CD4-positive, alpha-beta T cell treated with Interleukin-17A for 4 hours (primary cell): ENCODE measurements around the gene KLHDC3.
"Not testable (repeated sequence)": the region's sequence is repeated elsewhere in the genome, so short reads cannot be mapped to it uniquely, and the experiment has no call there.

Source experiments
- DNase-seq: peaks from one replicate; pipeline ENCODE4 v3.0.0-alpha.2; 2020; ENCODE audit warnings: mixed read lengths

Gene KLHDC3

DNA sequence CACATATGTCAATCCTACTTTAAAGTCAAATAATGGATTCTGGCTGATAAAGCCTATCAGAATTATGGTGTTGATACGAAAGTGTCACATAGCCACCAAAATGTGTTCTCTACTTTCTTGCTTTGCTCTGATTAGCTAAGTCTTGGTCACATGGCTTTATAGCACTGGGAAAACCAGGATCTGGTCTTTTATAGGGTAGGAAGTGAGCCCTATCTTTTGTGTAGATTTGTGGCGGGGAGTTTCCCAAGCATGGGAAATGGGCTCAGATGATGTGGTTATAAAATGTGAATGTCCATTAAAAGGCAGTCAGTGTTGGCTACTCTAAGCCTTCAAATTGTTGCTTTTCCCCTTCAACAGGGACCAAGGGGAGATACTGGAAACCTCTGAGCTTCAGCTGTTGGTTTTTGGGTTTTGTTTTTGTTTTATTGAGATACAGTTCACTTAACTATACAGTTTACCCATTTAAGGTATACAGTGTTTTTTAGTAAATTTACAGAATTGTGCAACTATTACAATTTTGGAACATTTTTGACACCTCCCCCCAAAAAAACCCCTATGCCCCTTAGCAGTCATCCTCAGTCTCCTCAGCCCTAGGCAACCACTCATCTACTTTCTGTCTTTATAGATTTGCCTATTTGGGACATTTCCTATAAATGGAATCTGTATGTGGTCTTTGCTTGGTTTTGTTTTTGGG, 19.6 kb downstream of the KLHDC3 start:
- DNase-seq, result no peak

DNA sequence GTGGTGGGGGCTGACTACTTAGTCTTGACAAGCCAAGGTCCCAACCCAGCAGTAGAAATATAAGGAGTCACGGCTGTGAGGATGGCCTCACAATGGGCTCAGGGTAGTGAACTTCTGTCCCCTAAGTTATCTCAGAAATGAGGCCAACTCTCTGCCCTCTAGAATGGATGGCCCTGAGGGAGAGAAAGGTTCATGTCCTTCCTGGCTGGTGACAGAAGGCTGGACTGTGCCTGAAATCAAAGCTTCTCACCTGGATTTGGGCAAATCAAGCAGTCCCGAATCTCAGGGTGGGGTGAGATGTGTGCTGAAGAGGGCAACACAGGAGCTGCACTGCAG, 20.1 kb downstream of the KLHDC3 start:
- DNase-seq, result no peak

DNA sequence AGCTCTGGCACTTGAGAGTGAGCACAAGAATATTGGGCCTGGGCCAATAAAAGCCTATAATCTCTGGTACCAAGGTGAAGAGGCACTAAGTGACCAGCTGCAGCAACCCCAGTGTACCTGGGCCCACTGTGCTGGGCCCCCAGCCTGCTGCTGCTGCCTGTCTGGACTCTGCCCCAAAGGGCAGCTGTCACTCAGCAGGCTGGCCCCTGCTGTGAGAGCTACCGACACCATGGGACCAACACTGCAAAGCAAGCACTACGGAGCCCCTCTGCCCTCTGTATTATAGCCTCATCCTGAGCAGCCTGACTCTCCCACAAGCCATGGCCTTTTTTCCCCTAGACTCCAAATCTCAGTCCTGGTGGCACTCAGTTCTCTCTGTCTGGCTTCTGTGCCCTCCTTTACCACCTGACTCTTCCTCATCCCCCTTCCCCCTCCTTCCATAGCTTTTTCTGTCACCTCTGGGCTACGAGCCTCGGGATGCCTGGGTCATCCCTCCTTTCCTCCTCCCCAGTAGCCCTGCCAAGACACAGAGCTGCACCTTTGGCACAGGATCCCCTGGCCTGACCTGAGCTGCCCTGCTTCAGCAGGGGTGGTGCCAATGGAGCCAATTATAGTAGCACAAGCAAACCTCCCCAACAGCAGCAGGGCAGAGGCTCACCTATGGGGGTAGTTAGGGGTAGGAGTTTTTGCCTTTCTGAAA, 21.6 kb downstream of the KLHDC3 start:
- no peak for DNase-seq

DNA sequence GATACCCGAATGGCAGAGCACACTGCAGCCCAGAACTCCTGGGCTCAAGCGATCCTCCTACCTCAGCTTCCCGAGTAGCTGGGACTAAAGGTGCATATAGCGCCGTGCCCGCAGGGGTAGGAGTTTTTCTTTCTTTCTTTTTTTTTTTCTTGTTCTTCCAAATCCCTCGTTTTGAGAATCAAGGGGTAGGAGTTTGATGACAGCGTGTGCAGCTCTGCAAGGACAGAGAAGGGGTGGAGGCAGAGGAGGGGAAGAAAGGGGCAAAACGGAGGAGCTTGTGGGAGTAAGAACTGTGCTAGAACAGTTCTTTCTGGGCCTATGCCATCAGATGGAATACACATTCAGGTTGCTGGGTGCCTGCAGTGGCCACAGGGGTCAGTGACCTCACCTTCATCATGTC, 22.7 kb downstream of the KLHDC3 start:
- DNase-seq, result no peak

DNA sequence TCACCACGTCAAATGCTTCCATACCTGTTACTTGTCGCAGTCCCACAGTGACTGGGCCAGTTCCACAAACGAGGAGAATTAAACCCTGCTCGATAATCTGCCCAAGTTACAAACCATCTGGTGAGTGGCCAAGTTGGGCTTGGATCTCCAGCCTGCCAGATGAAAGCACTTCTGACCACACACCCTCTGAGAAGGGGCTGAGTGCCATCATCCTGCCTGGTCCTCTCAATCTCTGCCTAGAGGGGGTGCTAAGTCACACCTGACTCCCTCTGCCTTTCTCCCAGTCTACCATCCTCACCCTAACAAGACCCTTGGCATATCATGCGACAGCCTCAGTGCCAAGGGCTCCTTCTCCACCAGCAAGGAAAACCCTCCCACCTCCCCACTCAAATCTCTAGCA, 23.1 kb downstream of the KLHDC3 start:
- no peak for DNase-seq

DNA sequence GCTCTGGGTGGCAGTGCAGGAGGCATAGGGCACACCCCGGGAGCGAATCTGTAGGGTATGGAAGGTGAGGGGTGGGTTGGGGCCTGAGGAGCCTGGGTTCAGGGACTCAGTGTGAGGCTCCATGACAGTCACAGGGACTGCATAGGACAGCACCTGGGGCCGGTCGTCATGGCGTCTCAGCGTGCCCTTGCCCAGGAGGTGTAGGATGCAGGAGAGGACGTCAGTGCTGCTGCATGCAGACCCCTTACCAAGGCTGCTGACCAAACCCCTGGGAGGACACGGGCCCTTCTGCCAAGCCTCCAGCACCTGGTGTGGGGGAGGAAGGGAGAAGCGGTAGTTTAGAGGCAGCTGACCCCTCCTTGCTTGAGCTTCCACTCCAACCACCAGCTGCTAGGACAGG, 23.7 kb downstream of the KLHDC3 start:
- DNase-seq, result no peak

DNA sequence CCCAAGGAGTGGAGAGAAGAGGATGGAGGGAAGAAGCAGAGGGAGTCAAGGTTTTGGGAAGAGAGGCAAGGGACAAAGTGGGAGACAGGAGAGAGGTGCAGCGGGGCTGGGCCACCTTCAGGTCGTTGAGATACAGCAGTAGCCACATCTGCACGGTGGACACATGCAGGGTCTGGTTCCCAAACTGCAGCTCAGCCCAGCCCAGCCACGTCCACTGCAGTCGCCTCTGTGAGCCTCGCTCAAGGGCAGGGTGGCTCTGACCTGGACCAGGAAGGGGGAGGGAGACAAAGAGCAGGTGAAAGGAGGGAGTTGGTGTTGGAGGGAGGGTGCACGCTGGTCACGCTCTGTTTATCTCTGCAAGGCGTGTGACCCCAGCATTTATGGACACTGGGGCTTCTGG, 24.7 kb downstream of the KLHDC3 start:
- DNase-seq, result no peak

DNA sequence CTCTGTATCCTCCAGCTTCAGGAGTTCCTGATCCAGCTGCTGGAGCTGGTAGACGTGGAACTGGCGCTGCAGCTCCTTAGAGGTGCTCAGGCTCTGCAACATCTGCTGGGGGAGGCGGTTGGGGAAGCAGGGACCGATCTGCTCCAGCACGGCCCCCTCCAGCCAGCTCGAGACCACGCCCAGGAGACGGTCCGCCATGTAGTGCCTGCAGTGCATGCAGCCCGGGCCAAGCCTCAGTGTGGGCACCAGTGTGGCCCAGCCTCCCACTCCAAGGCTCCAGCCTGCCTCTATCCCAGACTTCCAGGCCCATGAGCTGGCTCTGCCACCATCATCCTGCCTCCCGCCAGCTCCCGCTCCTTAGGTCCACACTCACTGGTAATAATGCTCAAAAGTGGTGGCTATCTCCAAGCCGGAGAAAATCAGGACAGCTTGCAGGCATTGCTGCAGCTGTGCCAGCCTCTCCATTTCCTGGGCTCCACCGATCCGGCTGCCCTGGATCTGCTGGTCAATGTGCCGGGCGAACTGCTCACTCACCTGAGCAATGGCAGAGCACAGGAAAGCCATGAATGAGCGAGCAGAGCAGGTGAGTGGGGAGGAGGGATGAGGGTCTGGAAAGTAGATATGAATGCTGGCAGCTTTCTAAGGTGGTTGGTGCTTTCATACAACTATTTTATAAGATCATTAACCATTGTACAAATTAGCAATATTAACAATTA, 26.7 kb downstream of the KLHDC3 start:
- DNase-seq, result no peak

DNA sequence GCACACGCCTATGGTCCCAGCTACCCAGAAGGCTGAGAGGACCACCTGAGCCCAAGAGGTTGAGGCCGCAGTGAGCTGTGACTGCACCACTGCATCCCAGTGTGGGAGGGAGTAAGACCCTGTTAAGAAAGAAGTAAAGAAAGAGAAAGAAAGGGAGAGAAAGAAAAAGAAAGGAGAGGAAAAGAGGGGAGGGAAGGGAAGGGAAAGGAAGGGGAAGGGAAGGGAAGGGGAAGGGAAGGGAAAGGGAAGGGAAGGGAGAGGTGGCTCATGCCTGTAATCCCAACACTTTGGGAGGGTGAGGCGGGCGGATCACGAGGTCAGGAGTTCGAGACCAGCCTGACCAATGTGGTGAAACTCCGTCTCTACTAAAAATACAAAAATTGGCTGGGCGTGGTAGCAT, 27.4 kb downstream of the KLHDC3 start:
- DNase-seq, result not testable (repeated sequence)

DNA sequence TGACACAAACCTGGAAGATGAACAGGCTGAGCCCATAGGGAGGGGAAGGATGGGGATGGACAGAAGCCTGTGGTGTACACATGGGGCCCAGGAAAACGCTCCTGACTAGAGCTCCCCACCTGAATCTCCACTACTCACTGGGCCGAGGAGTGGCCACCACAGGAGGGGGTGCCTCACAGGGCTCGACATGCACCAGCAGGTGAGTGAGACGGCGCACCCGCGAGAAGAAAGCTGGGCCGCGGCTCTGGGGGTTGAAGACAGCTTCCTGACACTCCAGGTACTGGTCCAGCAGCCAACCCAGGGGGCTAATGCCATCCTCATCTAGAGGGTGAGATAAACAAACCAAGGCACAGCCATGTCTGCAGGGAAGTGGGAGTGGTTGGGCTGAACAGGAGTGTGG, 29.3 kb downstream of the KLHDC3 start:
- DNase-seq, result no peak

DNA sequence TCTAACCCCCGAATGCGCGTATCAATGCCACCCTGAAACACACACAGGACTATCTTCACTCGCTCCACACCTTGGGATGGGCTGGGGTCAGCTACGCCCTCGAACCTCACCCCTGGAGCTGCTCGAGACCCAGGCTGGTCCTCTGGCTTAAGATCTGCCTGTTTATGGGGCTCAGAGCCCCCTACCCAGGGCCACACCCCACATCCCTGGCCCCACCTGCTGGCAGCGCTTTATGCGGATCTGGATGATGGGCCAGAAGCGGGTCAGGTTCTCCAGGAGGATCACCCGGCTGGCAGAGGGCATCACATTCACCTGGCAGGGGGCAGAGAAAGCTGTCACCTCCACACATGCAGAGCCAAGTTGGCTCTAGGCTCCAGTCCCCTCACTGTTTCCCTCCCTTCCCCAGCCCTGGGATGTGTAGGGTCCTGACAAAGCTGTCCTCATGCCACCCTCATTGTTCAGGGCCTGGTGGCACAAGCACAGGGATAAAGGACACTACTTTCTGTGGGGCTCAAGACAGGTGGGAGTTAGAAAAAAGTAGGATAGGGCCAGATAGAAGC, 31.4 kb downstream of the KLHDC3 start:
- no peak for DNase-seq

DNA sequence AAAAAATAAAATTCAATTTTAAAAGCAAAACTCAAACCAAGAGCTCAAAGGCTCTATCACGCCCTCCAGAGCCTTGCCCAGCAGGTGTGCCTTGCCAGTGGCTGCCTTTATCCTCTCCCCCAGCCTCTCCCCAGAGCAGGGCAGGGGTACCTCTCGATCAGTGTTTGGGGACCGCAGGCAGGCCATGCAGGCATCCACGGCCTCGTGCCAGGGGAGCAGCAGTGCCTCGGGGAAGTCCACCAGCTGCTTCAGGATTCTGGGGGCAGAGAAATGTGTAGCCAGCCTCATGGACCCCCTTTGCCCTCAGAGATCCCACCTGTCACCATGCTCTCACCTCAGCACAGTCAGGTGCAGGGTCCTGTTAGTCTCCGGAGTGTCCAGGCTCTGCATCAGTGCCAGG, 33.9 kb downstream of the KLHDC3 start:
- no peak for DNase-seq

DNA sequence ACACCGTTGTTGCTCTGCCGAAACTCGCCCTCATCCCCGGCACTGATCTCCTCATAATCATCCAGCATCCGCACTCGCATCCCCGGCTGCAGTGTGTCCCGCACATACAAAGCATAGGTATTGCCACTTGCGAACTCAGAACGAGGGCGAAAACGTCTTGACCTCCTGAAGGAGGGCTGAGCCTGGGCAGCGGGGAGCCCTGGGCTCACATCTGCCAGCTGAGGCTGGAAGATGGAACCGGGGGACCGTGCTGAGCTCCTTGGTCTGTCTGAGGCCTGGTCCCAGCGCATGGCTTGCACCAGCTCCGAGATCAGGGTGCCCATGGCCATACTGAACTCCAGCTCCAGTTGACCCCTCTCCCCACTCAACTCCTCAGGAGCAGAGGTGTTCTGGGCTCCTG, 36.9 kb downstream of the KLHDC3 start:
- DNase-seq, result no peak

DNA sequence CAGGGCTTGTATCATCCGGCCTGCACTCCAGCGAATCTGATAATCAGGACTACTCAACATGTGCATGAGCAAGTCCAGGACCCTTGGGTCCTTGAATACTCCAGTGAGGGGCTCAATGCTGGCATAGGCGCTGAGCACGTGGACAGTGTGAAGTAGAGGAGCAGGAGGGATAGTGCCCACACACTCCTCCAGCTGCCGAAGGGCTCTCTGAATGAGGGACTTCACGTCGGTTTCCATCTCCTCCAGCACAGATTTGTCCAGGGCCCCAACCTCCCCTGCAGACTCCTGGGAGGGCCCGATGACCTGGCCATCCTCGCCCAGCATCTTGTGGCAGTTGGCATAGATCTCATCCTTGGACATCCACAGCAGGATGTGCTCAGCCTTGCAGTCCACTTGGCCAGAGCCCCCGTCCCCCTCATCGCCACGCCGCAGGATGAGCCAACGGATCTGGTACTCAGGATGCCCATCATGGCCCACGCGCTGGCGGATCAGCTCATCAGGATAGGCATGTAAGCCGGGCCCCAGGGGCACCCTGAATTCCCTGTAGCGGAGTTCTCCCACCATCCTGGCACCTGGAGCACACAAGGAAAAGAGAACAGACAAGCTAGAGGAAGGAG, 38.3 kb downstream of the KLHDC3 start:
- no peak for DNase-seq

DNA sequence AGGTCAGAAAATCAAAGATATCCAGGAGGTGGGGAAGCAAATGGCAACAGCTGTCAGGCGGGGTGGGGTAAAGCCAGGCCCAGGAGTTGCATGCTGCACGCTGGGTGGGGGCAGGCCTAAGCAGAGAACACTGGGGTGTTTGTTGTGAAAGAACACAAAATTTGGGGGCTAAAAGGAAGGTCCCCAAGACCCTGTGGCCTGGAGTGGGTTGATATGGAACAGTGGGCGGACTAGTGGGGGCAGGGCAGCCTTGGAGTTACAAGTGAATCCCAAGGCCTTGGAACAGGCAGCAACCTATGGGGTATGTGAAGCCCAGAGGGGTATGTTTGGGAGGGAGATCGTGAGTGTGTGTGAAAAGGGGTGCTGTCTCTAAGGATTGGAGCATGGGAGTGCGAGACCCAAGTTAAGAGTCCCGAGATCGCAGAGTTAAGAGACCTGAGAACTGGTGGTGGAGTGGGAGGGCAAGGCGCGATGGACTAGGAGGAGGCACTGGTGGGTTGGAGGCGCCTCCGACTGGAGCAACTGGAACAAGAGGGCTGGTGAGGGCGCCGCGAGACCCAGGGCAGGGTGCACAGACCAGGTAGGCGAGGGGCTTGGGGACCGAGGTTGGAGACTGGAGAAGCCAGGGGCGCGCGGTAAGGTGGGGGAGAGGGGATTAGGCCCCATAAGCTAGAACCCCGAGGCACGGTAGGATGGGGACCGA, 38.9 kb downstream of the KLHDC3 start:
- peak; percentile 40 for DNase-seq

DNA sequence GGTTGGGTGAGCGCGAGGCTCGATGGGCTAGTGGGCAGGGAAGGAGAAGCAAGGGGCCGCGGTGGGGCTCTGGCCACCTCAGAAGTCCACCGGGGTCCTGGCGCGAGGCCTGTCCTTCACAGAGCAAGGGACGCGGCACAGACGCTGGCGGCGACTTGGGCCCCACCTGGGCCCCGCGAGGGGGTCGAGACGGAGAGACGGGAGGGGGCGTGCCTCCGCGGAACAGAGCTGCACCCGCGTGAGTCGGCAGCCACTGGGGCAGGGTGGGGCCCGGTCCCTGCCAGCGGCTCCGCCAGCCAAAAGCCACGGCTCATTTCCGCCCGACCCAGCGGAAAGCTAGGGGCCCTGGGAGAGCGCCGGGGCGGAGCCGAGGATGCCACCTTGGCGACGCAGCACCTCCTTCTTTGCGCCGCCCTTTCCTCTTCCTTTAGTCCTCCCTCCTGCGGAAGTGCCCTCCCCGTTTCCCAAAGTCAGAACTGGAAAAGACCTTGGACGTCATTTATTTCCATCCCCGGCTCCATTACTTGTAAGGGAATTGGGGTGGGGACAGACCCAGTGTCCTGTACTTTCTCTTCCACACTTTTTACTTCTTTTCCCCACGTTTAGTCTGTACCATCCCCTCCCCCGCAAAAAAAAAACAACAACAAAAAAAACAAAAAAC, 39.6 kb downstream of the KLHDC3 start, which contains the start of gene CUL7:
TSS of gene CUL7 (minus strand) at position 307 of the 661 bp plus-strand sequence. CDS start 1,063 bp downstream, outside the sequence.
- peak; percentile 94 for DNase-seq

DNA sequence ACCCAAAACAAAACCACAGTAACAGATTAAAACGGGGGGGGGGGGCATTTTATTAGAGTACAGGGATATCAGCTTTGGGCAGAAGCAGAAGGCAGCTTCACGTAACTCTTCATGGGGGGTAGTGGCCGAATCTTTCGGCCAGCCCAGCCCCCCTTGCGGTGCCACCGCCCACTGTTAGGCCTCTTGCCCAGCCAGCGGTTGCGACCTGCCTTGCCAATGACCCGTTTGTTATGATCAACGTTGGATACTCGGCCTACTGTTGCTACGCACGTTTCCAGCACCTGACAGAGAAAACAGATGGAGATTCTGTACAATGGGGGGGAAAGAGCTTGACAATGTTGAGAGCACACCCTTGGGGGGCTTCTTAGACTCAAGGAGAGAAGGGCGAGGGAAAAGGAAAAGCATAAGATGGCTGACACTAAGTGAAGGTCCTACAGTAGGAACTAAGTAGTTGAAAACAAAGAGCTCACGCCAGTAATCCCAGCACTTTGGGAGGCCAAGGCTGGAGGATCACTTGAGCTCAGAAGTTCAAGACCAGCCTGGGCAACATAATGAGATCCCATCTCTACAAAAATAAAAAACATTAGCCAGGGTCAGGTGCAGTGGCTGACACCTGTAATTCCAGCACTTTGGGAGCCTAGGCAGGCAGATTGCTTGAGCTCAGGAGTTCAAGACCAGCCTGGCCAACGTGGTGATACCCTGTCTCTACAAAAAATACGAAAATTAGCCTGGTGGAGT, 40.3 kb downstream of the KLHDC3 start:
- DNase-seq, result no peak

DNA sequence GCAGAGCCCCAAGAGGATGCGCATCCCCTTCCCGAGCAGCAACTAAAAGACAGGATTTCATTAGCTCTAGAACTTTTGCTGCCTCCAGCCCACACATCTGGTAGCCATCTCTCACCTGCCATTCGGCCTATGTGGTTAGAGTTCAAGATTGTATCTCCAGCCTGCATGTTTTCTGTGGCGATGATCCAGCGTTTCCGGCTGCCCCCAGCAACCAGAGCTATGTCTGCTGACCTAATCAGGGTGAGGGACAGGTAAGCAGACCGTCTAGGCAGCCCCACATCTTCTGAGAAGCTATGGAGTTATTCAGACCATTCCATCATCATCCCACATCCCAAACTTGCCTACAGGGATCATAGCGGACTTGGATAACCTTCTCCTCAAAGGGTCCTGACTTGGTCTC, 41.9 kb downstream of the KLHDC3 start:
- no peak for DNase-seq

DNA sequence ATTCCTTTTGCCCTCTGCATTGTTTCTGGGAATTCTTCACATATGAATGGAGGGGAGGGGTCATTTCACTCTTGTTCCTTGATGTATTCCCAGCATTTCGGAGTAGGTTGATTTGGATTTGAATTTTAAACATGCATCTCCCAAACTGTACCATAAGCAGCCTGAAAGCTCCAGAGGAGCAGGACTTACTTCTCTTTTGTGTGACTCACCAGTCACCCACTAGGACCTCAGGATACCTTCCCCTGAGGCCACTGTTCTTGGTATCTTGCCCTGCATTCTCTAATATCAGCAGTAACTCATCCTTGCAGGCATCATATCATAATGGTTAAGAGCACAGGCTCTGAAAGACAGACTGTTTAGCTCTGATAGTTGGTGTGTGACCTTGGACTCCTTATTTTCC, 44.5 kb downstream of the KLHDC3 start:
- no peak for DNase-seq

DNA sequence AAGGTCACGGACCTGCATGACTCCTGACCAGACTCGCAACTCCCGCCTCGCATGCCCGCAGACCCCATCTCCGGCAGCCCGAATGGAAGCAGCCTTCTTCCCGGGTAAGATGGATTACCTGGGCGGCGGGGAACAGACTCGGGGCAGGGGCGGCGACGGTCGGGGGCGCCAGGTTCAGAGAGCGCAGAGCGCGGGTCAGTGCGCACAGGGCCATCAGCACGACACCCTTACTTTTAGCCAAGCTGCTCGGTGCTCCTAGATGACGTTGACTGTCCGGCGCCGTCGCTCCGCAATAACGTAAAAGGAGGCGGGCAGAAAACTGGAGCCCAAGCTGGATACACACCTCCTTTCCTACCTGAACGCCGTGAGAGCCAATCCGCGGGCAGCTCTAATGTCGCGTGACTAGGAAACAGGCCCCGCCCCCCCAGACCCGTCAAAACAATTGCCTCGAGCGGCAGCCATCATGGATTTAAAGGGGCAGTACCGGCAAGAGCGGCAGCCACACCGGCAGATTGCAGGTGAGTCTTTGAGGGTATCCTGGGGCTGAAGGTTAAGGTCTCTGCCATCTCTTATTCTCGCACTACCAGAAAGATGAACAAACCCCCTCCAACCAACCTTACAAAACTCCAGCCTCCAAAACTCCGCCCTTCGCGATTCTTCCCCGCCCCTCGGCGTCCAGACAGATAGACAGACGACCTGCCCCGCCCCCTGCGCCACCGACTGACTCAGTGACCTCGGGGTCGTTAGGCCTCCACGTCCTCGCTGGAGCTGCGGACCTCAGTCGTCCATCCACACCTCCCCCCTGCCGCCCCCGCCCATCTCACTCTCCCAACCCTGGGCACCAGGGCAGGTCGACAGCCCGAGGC, 45.4 kb downstream of the KLHDC3 start, which contains the start of the genes KLC4 and MRPL2:
TSS of gene KLC4 (plus strand) at position 464 of the 866 bp plus-strand sequence. CDS start 1,705 bp downstream, outside the sequence.
TSS of gene MRPL2 (minus strand) at position 267 of the 866 bp plus-strand sequence. CDS start at position 214, 53 bp downstream.
- DNase-seq, result peak; percentile 99
